CD14-positive monocyte (primary cell): ENCODE results near the gene SFTPD. TPM values are rescaled to one million over a fixed set of nuclear protein-coding genes. Genes with fewer than 3 reads are reported as not detected.

ENCODE experiments used
- DNase-seq, 3 donors: peaks; one replicate each; pipeline ENCODE4 v3.0.0-alpha.2; 2011 to 2022
- H2AFZ ChIP-seq: 2 replicates; pipeline ENCODE4 v1.6.0; 2012; ENCODE audit warnings: mild to moderate bottlenecking, low read depth, low read length, inconsistent platforms; ENCODE audit not compliant: insufficient read depth, poor library complexity, severe bottlenecking
- H3K27ac ChIP-seq, 2 donors: 1 replicate in 1 of 2; 2 replicates in 1 of 2; pipeline ENCODE4 v1.5.1; 2012 to 2013; ENCODE audit warnings: low read length in 2 of 2, control low read depth in 1 of 2, inconsistent platforms in 1 of 2, low read depth in 1 of 2, mild to moderate bottlenecking in 1 of 2
- H3K27me3 ChIP-seq, 2 donors: one replicate each; pipeline versions ENCODE4 v1.6.0 to v1.6.1; 2011 to 2013; ENCODE audit warnings: low read length in 2 of 2; ENCODE audit not compliant: control insufficient read depth in 2 of 2, insufficient read depth in 2 of 2
- H3K36me3 ChIP-seq, 2 donors: replicated peaks in 1 of 2; 1 replicate in 1 of 2; 2 replicates in 1 of 2; pipeline versions ENCODE4 v1.5.1 to v1.6.1; 2012 to 2013; ENCODE audit warnings: low read length in 2 of 2, control low read depth in 1 of 2, inconsistent platforms in 1 of 2, mild to moderate bottlenecking in 1 of 2; ENCODE audit not compliant: insufficient read depth in 2 of 2, control insufficient read depth in 1 of 2
- H3K4me1 ChIP-seq, 2 donors: 1 replicate in 1 of 2; 2 replicates in 1 of 2; pipeline versions ENCODE4 v1.5.1 to v1.6.1; 2012 to 2013; ENCODE audit warnings: low read length in 2 of 2, control low read depth in 1 of 2, inconsistent platforms in 1 of 2, mild to moderate bottlenecking in 1 of 2, moderate library complexity in 1 of 2; ENCODE audit not compliant: insufficient read depth in 2 of 2, control insufficient read depth in 1 of 2
- H3K4me2 ChIP-seq: replicated peaks from 2 replicates; pipeline ENCODE3; 2012; ENCODE audit warnings: low read length, moderate library complexity, mild to moderate bottlenecking; ENCODE audit not compliant: poor library complexity, severe bottlenecking; ENCODE audit errors: extremely low read depth
- H3K4me3 ChIP-seq, 3 experiments: fragments of 200-600 bp in 1 of 3; sonication (generic) in 1 of 3; replicated peaks in 1 of 3; 1 replicate in 2 of 3; 2 replicates in 1 of 3; pipeline ENCODE4 v1.5.1; 2011 to 2013; ENCODE audit warnings: low read length in 3 of 3, mild to moderate bottlenecking in 3 of 3, control low read depth in 2 of 3, low read depth in 2 of 3, inconsistent platforms in 1 of 3, moderate library complexity in 1 of 3
- H3K79me2 ChIP-seq: 2 replicates; pipeline ENCODE4 v1.6.0; 2012; ENCODE audit warnings: mild to moderate bottlenecking, control low read depth, inconsistent platforms, low read length, moderate library complexity; ENCODE audit not compliant: insufficient read depth
- H3K9ac ChIP-seq: 2 replicates; pipeline ENCODE4 v1.6.0; 2017; ENCODE audit warnings: low read length, mild to moderate bottlenecking; ENCODE audit not compliant: insufficient read depth, poor library complexity, severe bottlenecking
- H3K9me3 ChIP-seq, 2 donors: replicated peaks in 1 of 2; 1 replicate in 1 of 2; 2 replicates in 1 of 2; pipeline versions ENCODE4 v1.5.1 to v1.6.1; 2012 to 2013; ENCODE audit warnings: low read length in 2 of 2, control low read depth in 1 of 2; ENCODE audit not compliant: control insufficient read depth in 1 of 2, insufficient read depth in 1 of 2
- H4K20me1 ChIP-seq: 2 replicates; pipeline ENCODE4 v1.6.0; 2012; ENCODE audit warnings: mild to moderate bottlenecking, low read length, control low read depth, moderate library complexity; ENCODE audit not compliant: insufficient read depth
- H3K27ac Mint-ChIP-seq, 7 donors: one replicate each; pipeline ENCODE4 v1.8.0; 2020; ENCODE audit warnings: mild to moderate bottlenecking in 7 of 7, mixed read lengths in 7 of 7, moderate library complexity in 6 of 7, inconsistent platforms in 2 of 7
- H3K27me3 Mint-ChIP-seq, 3 donors: one replicate each; pipeline ENCODE4 v1.8.0; 2021 to 2022; ENCODE audit warnings: low read depth in 3 of 3, mild to moderate bottlenecking in 3 of 3, mixed read lengths in 3 of 3, moderate library complexity in 3 of 3, inconsistent platforms in 1 of 3
- H3K36me3 Mint-ChIP-seq, 2 donors: one replicate each; pipeline ENCODE4 v1.8.0; 2020; ENCODE audit warnings: mixed read lengths in 2 of 2, inconsistent platforms in 1 of 2, mild to moderate bottlenecking in 1 of 2
- H3K4me1 Mint-ChIP-seq: one replicate; pipeline ENCODE4 v1.8.0; 2020; ENCODE audit warnings: mild to moderate bottlenecking, mixed read lengths
- H3K4me3 Mint-ChIP-seq, 2 donors: one replicate each; pipeline ENCODE4 v1.8.0; 2020; ENCODE audit warnings: mild to moderate bottlenecking in 2 of 2, mixed read lengths in 2 of 2, moderate library complexity in 1 of 2
- H3K9me3 Mint-ChIP-seq, 7 donors: one replicate each; pipeline ENCODE4 v1.8.0; 2020 to 2022; ENCODE audit warnings: mixed read lengths in 7 of 7, mild to moderate bottlenecking in 6 of 7, moderate library complexity in 6 of 7, inconsistent platforms in 2 of 7
- CTCF ChIP-seq: fragments of 200-600 bp; IDR thresholded peaks from one replicate; pipeline ENCODE4 v1.8.0; 2022; ENCODE audit warnings: antibody characterized with exemption, mild to moderate bottlenecking
- WGBS: methylation state at CpG from one replicate; pipeline ENCODE4 v1.1.5; 2013; ENCODE audit warnings: missing lambda C conversion rate; ENCODE audit not compliant: insufficient coverage; 5-methylcytosine and 5-hydroxymethylcytosine counted together
- intact Hi-C, 2 donors: fragments of 100-400 bp; cut with micrococcal nuclease; formaldehyde crosslinking; loops; one replicate each; pipeline versions ENCODE4 v1.15.0 to v1.15.1; 2023
- polyA minus RNA-seq: library from RNA; depleted of rRNA, polyadenylated mRNA; stranded (reverse); fragments of >200 nt; gene quantifications from 2 replicates; pipeline ENCODE4 v1.2.3, GENCODE V29; 2012
- polyA plus RNA-seq, 3 donors: library from polyadenylated mRNA; depleted of rRNA in 1 of 3; unstranded in 2 of 3; stranded (reverse) in 1 of 3; fragments of 300-500 nt in 2 of 3; fragments of >200 nt in 1 of 3; fragmentation: Illumina TruSeq in 2 of 3; gene quantifications; 1 replicate in 2 of 3; 2 replicates in 1 of 3; pipeline ENCODE4 v1.2.3, GENCODE V29; 2012 to 2021
- total RNA-seq, 12 experiments: library from RNA in 1 of 12; stranded (reverse) in 1 of 12; fragments of 120-200 nt in 1 of 12; gene quantifications; one replicate each; pipeline ENCODE4 v1.2.4 and lab custom pipeline; 2013 to 2026; ENCODE audit warnings: mixed read lengths in 6 of 12, inconsistent platforms in 1 of 12

The SFTPD gene
- 2.1 TPM for total RNA-seq (2013)
- polyA plus RNA-seq (1 to 10 TPM in 2 of 3 donors, under 1 TPM in 1; 0.84 to 1.4 (median 1.2) TPM), polyA minus RNA-seq (0.16 and 0.55 TPM in 2 replicates), total RNA-seq (lab: John Stamatoyannopoulos, UW) (0.06 to 1.6 (median 0.85) reads per million in 11 experiments)

GRCh38 chr10:79948976-79949722 is at the start of gene SFTPD:
Gene SFTPD (minus strand): TSS chr10:79949105. CDS start chr10:79946659, 2,446 bp downstream.
- no peak within 1 kb of the TSS for H3K4me3 Mint-ChIP-seq
- peaks cover 20% of the 10 kb centered on the region for H3K4me1 Mint-ChIP-seq
- WGBS: 20% methylated on average over 2 of the region's 3 CpGs
- peak; percentile 65 to 76 (median 72) for DNase-seq
- H3K36me3 Mint-ChIP-seq: no peaks in the 10 kb centered on the region
- Histone ChIP-seq H3K4me3 (no peak within 1 kb of the TSS), H3K4me2 (peak within 1 kb of the TSS; percentile 12), H3K27me3 (no peaks in the 10 kb centered on the region), H3K36me3 (no peaks in the 10 kb centered on the region), H3K27ac (peak within 1 kb of the TSS; percentile 39 to 60), H3K9ac (no peak within 1 kb of the TSS), H2AFZ (no peak within 1 kb of the TSS), H4K20me1 (no peaks in the 10 kb centered on the region), H3K4me1 (peaks cover 20 to 21% of the 10 kb centered on the region in 2 donors), H3K79me2 (no peaks in the 10 kb centered on the region), H3K9me3 (peaks cover 17 to 23% of the 10 kb centered on the region in 2 donors)
- intact Hi-C loops: no loop called here
- H3K9me3 Mint-ChIP-seq: peaks cover 16 to 29% (median 25%) of the 10 kb centered on the region in 7 donors
- H3K27me3 Mint-ChIP-seq: peaks cover 3 to 8% (median 3%) of the 10 kb centered on the region in 3 donors
- peak within 1 kb of the TSS; percentile 37 to 91 (median 66) for H3K27ac Mint-ChIP-seq
- TF ChIP-seq CTCF: no peak

DNA sequence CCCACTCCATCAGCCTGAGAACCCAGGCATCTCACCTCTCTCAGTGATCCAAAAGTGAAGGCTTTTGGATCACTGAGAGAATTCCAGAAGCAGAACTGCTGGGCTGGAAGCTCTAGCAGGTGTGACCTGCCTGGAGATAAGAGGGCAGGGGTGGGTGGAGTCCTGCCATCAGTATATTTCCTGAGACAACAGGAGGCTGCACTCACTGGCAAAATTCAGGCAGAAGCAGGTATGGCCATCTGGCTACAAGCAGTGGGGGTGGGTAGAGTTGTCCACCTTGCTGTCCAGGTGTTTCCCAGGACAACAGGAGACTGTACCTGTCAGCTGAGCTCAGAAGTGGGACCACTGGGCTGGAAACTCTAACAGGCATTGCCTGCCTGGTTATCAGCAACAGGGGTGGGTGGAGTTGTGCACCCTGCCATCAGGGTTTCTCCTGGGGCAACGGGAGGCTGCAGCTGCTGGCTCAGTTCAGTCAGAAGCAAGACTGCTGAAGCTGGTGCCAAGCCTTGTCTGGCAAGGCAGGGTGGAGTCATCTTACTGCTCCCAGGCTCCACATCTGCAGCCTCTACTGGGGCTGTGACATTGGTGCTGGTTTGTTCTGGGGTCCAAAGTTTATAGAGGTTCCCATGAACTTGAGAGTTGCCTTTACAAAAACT is 47.2 kb upstream of the SFTPD start:
- no peak for DNase-seq
- Histone ChIP-seq H3K9me3 (no peaks in the 10 kb centered on the region), H3K4me3 (no peak overlapping the region), H3K27ac (no peak overlapping the region), H2AFZ (no peak overlapping the region), H3K36me3 (no peaks in the 10 kb centered on the region), H3K79me2 (no peaks in the 10 kb centered on the region), H3K4me2 (no peak overlapping the region), H3K9ac (no peak overlapping the region), H3K4me1 (no peaks in the 10 kb centered on the region), H3K27me3 (no peaks in the 10 kb centered on the region), H4K20me1 (no peaks in the 10 kb centered on the region)
- Mint-ChIP-seq H3K36me3 (no peaks in the 10 kb centered on the region), H3K4me1 (no peaks in the 10 kb centered on the region), H3K27ac (no peak overlapping the region), H3K9me3 (peaks cover 0 to 10% (median 4%) of the 10 kb centered on the region in 7 donors), H3K4me3 (no peak overlapping the region), H3K27me3 (peaks cover 4 to 22% (median 5%) of the 10 kb centered on the region in 3 donors)
- 83% methylated on average over 1 of the region's 1 CpG for WGBS
- TF ChIP-seq CTCF: no peak
- intact Hi-C loops: no loop called here
